ENCODE data around the gene FAM234B. TPM values are rescaled to one million over a fixed set of nuclear protein-coding genes. Genes with fewer than 3 reads are reported as not detected.
"Not testable (repeated sequence)": the region's sequence is repeated elsewhere in the genome, so short reads cannot be mapped to it uniquely, and the experiment has no call there.

The FAM234B gene
- total and polyA plus RNA-seq, 4 donors = 17.2 to 43.7 (median 36.7) TPM

GRCh38 chr12:13046964-13047363 lies 2.8 kb downstream of the FAM234B start:
- Histone ChIP-seq H3K9me3 (ENCODE audit: control insufficient read depth, insufficient read depth, low read length) (no peaks in the 10 kb centered on the region), H3K4me3 (ENCODE audit: low read depth, low read length) (no peak overlapping the region), H3K27ac (ENCODE audit: low read depth, low read length) (no peak overlapping the region), H3K27me3 (ENCODE audit: control insufficient read depth, insufficient read depth, low read length) (no peaks in the 10 kb centered on the region), H3K36me3 (ENCODE audit: control insufficient read depth, insufficient read depth, low read length) (no peaks in the 10 kb centered on the region), H3K4me1 (ENCODE audit: control insufficient read depth, insufficient read depth, low read length) (peaks cover 4% of the 10 kb centered on the region)
- DNase-seq (ENCODE audit: low read depth in 4 of 6, low spot score in 6 of 6) = no peak
- 80% methylated on average over 1 of the region's 1 CpG for WGBS (ENCODE audit: insufficient coverage)

GRCh38 chr12:13049816-13050215 lies 5.6 kb downstream of the FAM234B start:
- no peaks in the 10 kb centered on the region for H3K27me3 ChIP-seq (ENCODE audit: control insufficient read depth, insufficient read depth, low read length)
- H3K4me3 ChIP-seq (ENCODE audit: low read depth, low read length) = no peak overlapping the region
- H3K36me3 ChIP-seq (ENCODE audit: control insufficient read depth, insufficient read depth, low read length) = no peaks in the 10 kb centered on the region
- H3K4me1 ChIP-seq (ENCODE audit: control insufficient read depth, insufficient read depth, low read length) = peaks cover 4% of the 10 kb centered on the region
- no CpG with 5 or more reads among the region's 3 CpGs for WGBS (ENCODE audit: insufficient coverage)
- H3K9me3 ChIP-seq (ENCODE audit: control insufficient read depth, insufficient read depth, low read length) = no peaks in the 10 kb centered on the region
- H3K27ac ChIP-seq (ENCODE audit: low read depth, low read length) = no peak overlapping the region
- DNase-seq (ENCODE audit: low read depth in 4 of 6, low spot score in 6 of 6) = no peak

- H3K4me1 ChIP-seq (ENCODE audit: control insufficient read depth, insufficient read depth, low read length) = no peaks in the 10 kb centered on the region
- no peak for DNase-seq (ENCODE audit: low read depth in 4 of 6, low spot score in 6 of 6)
- WGBS (ENCODE audit: insufficient coverage) = no CpG with 5 or more reads among the region's 2 CpGs
- H3K4me3 ChIP-seq (ENCODE audit: low read depth, low read length) = no peak overlapping the region
- H3K27me3 ChIP-seq (ENCODE audit: control insufficient read depth, insufficient read depth, low read length) = no peaks in the 10 kb centered on the region
- no peak overlapping the region for H3K27ac ChIP-seq (ENCODE audit: low read depth, low read length)
- no peaks in the 10 kb centered on the region for H3K36me3 ChIP-seq (ENCODE audit: control insufficient read depth, insufficient read depth, low read length)
- no peaks in the 10 kb centered on the region for H3K9me3 ChIP-seq (ENCODE audit: control insufficient read depth, insufficient read depth, low read length)
Observed at GRCh38 chr12:13052421-13052820, 8.2 kb downstream of the FAM234B start.

GRCh38 chr12:13053617-13054016 lies 9.4 kb downstream of the FAM234B start:
- not testable (repeated sequence) for H3K9me3 ChIP-seq (ENCODE audit: control insufficient read depth, insufficient read depth, low read length); H3K36me3 ChIP-seq (ENCODE audit: control insufficient read depth, insufficient read depth, low read length); H3K4me3 ChIP-seq (ENCODE audit: low read depth, low read length); DNase-seq (ENCODE audit: low read depth in 4 of 6, low spot score in 6 of 6); H3K27ac ChIP-seq (ENCODE audit: low read depth, low read length); H3K4me1 ChIP-seq (ENCODE audit: control insufficient read depth, insufficient read depth, low read length); H3K27me3 ChIP-seq (ENCODE audit: control insufficient read depth, insufficient read depth, low read length)
- WGBS (ENCODE audit: insufficient coverage) = 80% methylated on average over 1 of the region's 6 CpGs

GRCh38 chr12:13060581-13060980 lies 16.4 kb downstream of the FAM234B start:
- H3K27ac ChIP-seq (ENCODE audit: low read depth, low read length) = no peak overlapping the region

GRCh38 chr12:13061377-13061776 lies 17.2 kb downstream of the FAM234B start:
- peaks cover 17% of the 10 kb centered on the region for H3K36me3 ChIP-seq (ENCODE audit: control insufficient read depth, insufficient read depth, low read length)
- no peak for DNase-seq (ENCODE audit: low read depth in 4 of 6, low spot score in 6 of 6)
- no peak overlapping the region for H3K4me3 ChIP-seq (ENCODE audit: low read depth, low read length)
- H3K27ac ChIP-seq (ENCODE audit: low read depth, low read length) = no peak overlapping the region
- no peaks in the 10 kb centered on the region for H3K27me3 ChIP-seq (ENCODE audit: control insufficient read depth, insufficient read depth, low read length)
- no peaks in the 10 kb centered on the region for H3K9me3 ChIP-seq (ENCODE audit: control insufficient read depth, insufficient read depth, low read length)
- no peaks in the 10 kb centered on the region for H3K4me1 ChIP-seq (ENCODE audit: control insufficient read depth, insufficient read depth, low read length)
- WGBS (ENCODE audit: insufficient coverage) = 85% methylated on average over 3 of the region's 5 CpGs

More at GRCh38 chr12:13060581-13060980, 16.4 kb downstream of the FAM234B start:
- no peaks in the 10 kb centered on the region for H3K4me1 ChIP-seq (ENCODE audit: control insufficient read depth, insufficient read depth, low read length)
- 100% methylated on average over 1 of the region's 2 CpGs for WGBS (ENCODE audit: insufficient coverage)
- peaks cover 17% of the 10 kb centered on the region for H3K36me3 ChIP-seq (ENCODE audit: control insufficient read depth, insufficient read depth, low read length)
- no peak overlapping the region for H3K4me3 ChIP-seq (ENCODE audit: low read depth, low read length)
- H3K9me3 ChIP-seq (ENCODE audit: control insufficient read depth, insufficient read depth, low read length) = no peaks in the 10 kb centered on the region
- no peaks in the 10 kb centered on the region for H3K27me3 ChIP-seq (ENCODE audit: control insufficient read depth, insufficient read depth, low read length)
- DNase-seq (ENCODE audit: low read depth in 4 of 6, low spot score in 6 of 6) = no peak

GRCh38 chr12:13062669-13063068 lies 18.5 kb downstream of the FAM234B start:
- no peak overlapping the region for H3K27ac ChIP-seq (ENCODE audit: low read depth, low read length)
- peaks cover 22% of the 10 kb centered on the region for H3K36me3 ChIP-seq (ENCODE audit: control insufficient read depth, insufficient read depth, low read length)
- DNase-seq (ENCODE audit: low read depth in 4 of 6, low spot score in 6 of 6) = no peak
- 65% methylated on average over 4 of the region's 5 CpGs for WGBS (ENCODE audit: insufficient coverage)
- H3K4me3 ChIP-seq (ENCODE audit: low read depth, low read length) = no peak overlapping the region
- H3K27me3 ChIP-seq (ENCODE audit: control insufficient read depth, insufficient read depth, low read length) = no peaks in the 10 kb centered on the region
- H3K9me3 ChIP-seq (ENCODE audit: control insufficient read depth, insufficient read depth, low read length) = no peaks in the 10 kb centered on the region
- H3K4me1 ChIP-seq (ENCODE audit: control insufficient read depth, insufficient read depth, low read length) = no peaks in the 10 kb centered on the region

- no peak overlapping the region for H3K4me3 ChIP-seq (ENCODE audit: low read depth, low read length)
- WGBS (ENCODE audit: insufficient coverage) = 75% methylated on average over 2 of the region's 2 CpGs
- H3K9me3 ChIP-seq (ENCODE audit: control insufficient read depth, insufficient read depth, low read length) = no peaks in the 10 kb centered on the region
- no peaks in the 10 kb centered on the region for H3K27me3 ChIP-seq (ENCODE audit: control insufficient read depth, insufficient read depth, low read length)
- no peak for DNase-seq (ENCODE audit: low read depth in 4 of 6, low spot score in 6 of 6)
- H3K27ac ChIP-seq (ENCODE audit: low read depth, low read length) = no peak overlapping the region
- no peaks in the 10 kb centered on the region for H3K4me1 ChIP-seq (ENCODE audit: control insufficient read depth, insufficient read depth, low read length)
- H3K36me3 ChIP-seq (ENCODE audit: control insufficient read depth, insufficient read depth, low read length) = peaks cover 17% of the 10 kb centered on the region
Observed at GRCh38 chr12:13066014-13066413, 21.8 kb downstream of the FAM234B start.

GRCh38 chr12:13066459-13066858 lies 22.3 kb downstream of the FAM234B start:
- H3K4me3 ChIP-seq (ENCODE audit: low read depth, low read length) = no peak overlapping the region
- no peaks in the 10 kb centered on the region for H3K4me1 ChIP-seq (ENCODE audit: control insufficient read depth, insufficient read depth, low read length)
- 81% methylated on average over 5 of the region's 7 CpGs for WGBS (ENCODE audit: insufficient coverage)
- peaks cover 15% of the 10 kb centered on the region for H3K36me3 ChIP-seq (ENCODE audit: control insufficient read depth, insufficient read depth, low read length)
- no peak for DNase-seq (ENCODE audit: low read depth in 4 of 6, low spot score in 6 of 6)
- no peak overlapping the region for H3K27ac ChIP-seq (ENCODE audit: low read depth, low read length)
- H3K9me3 ChIP-seq (ENCODE audit: control insufficient read depth, insufficient read depth, low read length) = no peaks in the 10 kb centered on the region
- no peaks in the 10 kb centered on the region for H3K27me3 ChIP-seq (ENCODE audit: control insufficient read depth, insufficient read depth, low read length)

GRCh38 chr12:13067322-13067721 lies 23.1 kb downstream of the FAM234B start:
- Histone ChIP-seq H3K4me3 (ENCODE audit: low read depth, low read length) (no peak overlapping the region), H3K4me1 (ENCODE audit: control insufficient read depth, insufficient read depth, low read length) (no peaks in the 10 kb centered on the region), H3K9me3 (ENCODE audit: control insufficient read depth, insufficient read depth, low read length) (no peaks in the 10 kb centered on the region), H3K27me3 (ENCODE audit: control insufficient read depth, insufficient read depth, low read length) (no peaks in the 10 kb centered on the region), H3K36me3 (ENCODE audit: control insufficient read depth, insufficient read depth, low read length) (peaks cover 18% of the 10 kb centered on the region), H3K27ac (ENCODE audit: low read depth, low read length) (no peak overlapping the region)
- DNase-seq (ENCODE audit: low read depth in 4 of 6, low spot score in 6 of 6) = no peak
- no CpG with 5 or more reads among the region's 1 CpG for WGBS (ENCODE audit: insufficient coverage)

Data from spinal cord (tissue), 10 donors.